GM18517 (cell line): Measurements from ENCODE around the gene CNKSR3.
A peak's percentile ranks its signal among the peaks of the same experiment; 100 is the strongest.

Experiments used
- ATAC-seq: cut with Tn5 transposase; IDR thresholded peaks from one replicate; pipeline ENCODE4 v1.9.1; 2021; ENCODE audit warnings: mild to moderate bottlenecking, moderate library complexity; ENCODE audit not compliant: unreplicated experiment

The CNKSR3 gene

GRCh38 chr6:154458565-154459470 is 51.7 kb downstream of the CNKSR3 start:
- no peak for ATAC-seq

- ATAC-seq, result no peak
Observed at GRCh38 chr6:154457881-154458284, 52.6 kb downstream of the CNKSR3 start.

- no peak for ATAC-seq
Observed at GRCh38 chr6:154457046-154457713, 53.3 kb downstream of the CNKSR3 start.

- ATAC-seq, result no peak
Observed at GRCh38 chr6:154453329-154453728, 57.2 kb downstream of the CNKSR3 start.

- no peak for ATAC-seq
Observed at GRCh38 chr6:154450498-154450897, 60.0 kb downstream of the CNKSR3 start.

GRCh38 chr6:154448448-154449096 is 61.9 kb downstream of the CNKSR3 start:
- no peak for ATAC-seq

GRCh38 chr6:154447954-154448353 is 62.5 kb downstream of the CNKSR3 start:
- no peak for ATAC-seq

GRCh38 chr6:154446984-154447383 is 63.5 kb downstream of the CNKSR3 start:
- no peak for ATAC-seq

- ATAC-seq, result no peak
Observed at GRCh38 chr6:154445417-154445816, 65.1 kb downstream of the CNKSR3 start.

GRCh38 chr6:154441995-154442310 is 68.5 kb downstream of the CNKSR3 start:
- ATAC-seq, result peak; percentile 15

GRCh38 chr6:154440422-154441043 is 70.0 kb downstream of the CNKSR3 start:
- no peak for ATAC-seq

- ATAC-seq, result no peak
Observed at GRCh38 chr6:154440022-154440421, 70.5 kb downstream of the CNKSR3 start.

GRCh38 chr6:154438882-154439415 is 71.5 kb downstream of the CNKSR3 start:
- no peak for ATAC-seq

- no peak for ATAC-seq
Observed at GRCh38 chr6:154435400-154435945, 75.0 kb downstream of the CNKSR3 start.

GRCh38 chr6:154434662-154435061 is 75.8 kb downstream of the CNKSR3 start:
- ATAC-seq, result no peak

GRCh38 chr6:154433477-154434241 is 76.8 kb downstream of the CNKSR3 start:
- no peak for ATAC-seq

- no peak for ATAC-seq
Observed at GRCh38 chr6:154432533-154433476, 77.7 kb downstream of the CNKSR3 start.

GRCh38 chr6:154430481-154430919 is 80.0 kb downstream of the CNKSR3 start:
- ATAC-seq, result no peak

- ATAC-seq, result no peak
Observed at GRCh38 chr6:154429711-154430110, 80.8 kb downstream of the CNKSR3 start.
